K562 (cell line): ENCODE measurements around the gene CXCL17. TPM values are rescaled to one million over a fixed set of nuclear protein-coding genes. Genes with fewer than 3 reads are reported as not detected.

ENCODE experiments used
- ARID1B ChIP-seq: fragments of 450-650 bp; IDR thresholded peaks from 2 replicates; pipeline ENCODE4 v1.6.1; 2016; ENCODE audit warnings: antibody characterized with exemption, mild to moderate bottlenecking, inconsistent platforms
- ATF7 ChIP-seq: fragments of 450-650 bp; IDR thresholded peaks from 2 replicates; pipeline ENCODE4 v1.7.1; 2014; ENCODE audit warnings: mild to moderate bottlenecking, moderate library complexity
- CAMTA2 ChIP-seq: fragments of 250-450 bp; sonication (Bioruptor Pico); conservative IDR thresholded peaks from 2 replicates; pipeline ENCODE4 v1.5.1; 2022
- CEBPB ChIP-seq: fragments of 450-650 bp; IDR thresholded peaks from 2 replicates; pipeline ENCODE4 v1.6.1; 2016; ENCODE audit warnings: missing genetic modification characterization, missing compliant biosample characterization
- CEBPG ChIP-seq, 3 experiments: fragments of 200-800 bp in 1 of 3; sonication (Bioruptor generic) in 1 of 3; sonication (generic) in 1 of 3; formaldehyde crosslinking in 1 of 3; IDR thresholded peaks in 2 of 3; conservative IDR thresholded peaks in 1 of 3; 2 replicates each; pipeline versions ENCODE4 v1.6.1 to v1.8.0; 2016 to 2022; ENCODE audit warnings: missing compliant biosample characterization in 2 of 3, missing genetic modification characterization in 2 of 3, mild to moderate bottlenecking in 1 of 3, missing genetic modification reagents in 1 of 3
- CHD2 ChIP-seq: IDR thresholded peaks from 2 replicates; pipeline ENCODE4 v1.6.1; 2011; ENCODE audit warnings: low read depth, low read length
- GABPB1 ChIP-seq: sonication (generic); formaldehyde crosslinking; IDR thresholded peaks from 2 replicates; pipeline ENCODE4 v1.8.0; 2022; ENCODE audit warnings: mild to moderate bottlenecking, missing genetic modification reagents
- ZNF134 ChIP-seq: fragments of 250-450 bp; sonication (Bioruptor Pico); conservative IDR thresholded peaks from 2 replicates; pipeline ENCODE4 v1.4.0; 2020
- ZNF274 ChIP-seq: IDR thresholded peaks from 2 replicates; pipeline ENCODE4 v1.6.1; 2011; ENCODE audit warnings: low read depth, mild to moderate bottlenecking, low read length, moderate library complexity, borderline replicate concordance
- ZNF347 ChIP-seq: fragments of 450-650 bp; formaldehyde crosslinking; IDR thresholded peaks from 2 replicates; pipeline ENCODE4 v1.4.0; 2020; ENCODE audit warnings: low read depth, mild to moderate bottlenecking, moderate library complexity
- ZNF511 ChIP-seq: sonication (generic); formaldehyde crosslinking; IDR thresholded peaks from 2 replicates; pipeline ENCODE4 v1.8.0; 2022; ENCODE audit warnings: mild to moderate bottlenecking, missing genetic modification reagents
- ZNF766 ChIP-seq: fragments of 200-800 bp; sonication (Bioruptor generic); conservative IDR thresholded peaks from 2 replicates; pipeline ENCODE4 v1.6.1; 2016; ENCODE audit warnings: missing genetic modification characterization, missing compliant biosample characterization
- ZSCAN32 ChIP-seq: fragments of 450-650 bp; formaldehyde crosslinking; IDR thresholded peaks from 2 replicates; pipeline ENCODE4 v1.4.0; 2020; ENCODE audit warnings: mild to moderate bottlenecking, moderate library complexity
- polyA plus RNA-seq, 8 experiments: library from polyadenylated mRNA; depleted of rRNA in 4 of 8; stranded (reverse) in 5 of 8; unstranded in 3 of 8; fragments of >200 nt; fragmentation: Nextera tagmentation in 2 of 8; fragmentation: Illumina TruSeq in 1 of 8; extraction: Ambion mirVana in 2 of 8; extraction: Trizol in 1 of 8; gene quantifications; 2 replicates each; pipeline versions ENCODE4 v1.2.1 to v1.2.3, GENCODE V29; 2011 to 2014; ENCODE audit warnings: inconsistent platforms in 1 of 8, missing spikeins in 1 of 8
- total RNA-seq, 7 experiments: library from RNA; depleted of rRNA in 6 of 7; stranded (reverse); fragments of >200 nt in 6 of 7; fragmentation: Illumina TruSeq in 2 of 7; extraction: Trizol in 2 of 7; gene quantifications; 2 replicates each; pipeline versions ENCODE4 v1.2.1 to v1.2.3, GENCODE V29; 2011 to 2021; ENCODE audit warnings: low replicate concordance in 1 of 7
- TF ChIP-seq, protein P1 (sequence below): fragments of 450-650 bp; formaldehyde crosslinking; IDR thresholded peaks from 2 replicates; pipeline ENCODE4 v1.4.0; 2020; ENCODE audit warnings: mild to moderate bottlenecking, moderate library complexity
- TF ChIP-seq, protein P2 (sequence below), 3 experiments: IDR thresholded peaks in 2 of 3; conservative IDR thresholded peaks in 1 of 3; 2 replicates each; pipeline ENCODE4 v1.5.1; 2011 to 2012; ENCODE audit warnings: low read length in 3 of 3, mild to moderate bottlenecking in 3 of 3, control low read depth in 2 of 3, improper control_type of control experiment in 1 of 3, inconsistent platforms in 1 of 3, low read depth in 1 of 3, mixed read lengths in 1 of 3, moderate library complexity in 1 of 3; ENCODE audit not compliant: insufficient read depth in 2 of 3
- TF ChIP-seq, protein P3 (sequence below): fragments of 450-650 bp; IDR thresholded peaks from one replicate; pipeline ENCODE4 v1.6.1; 2018; ENCODE audit warnings: mild to moderate bottlenecking, moderate library complexity; ENCODE audit not compliant: partially characterized antibody

The CXCL17 gene
- total and polyA plus RNA-seq, 9 of the 15 experiments (the other 6 are each of a cell fraction or from before 2014, with no cell fraction given): 0.10 to 0.15 TPM; not detected in 7

- TF ChIP-seq ZNF134 (no peak), ZSCAN32 (no peak), ZNF766 (peak; percentile 86), ZNF347 (CRISPR knock-in tag) (no peak), CAMTA2 (CRISPR knock-in tag) (no peak), CEBPG (CRISPR knock-in tag; IDR thresholded peaks at IDR 0.05) (peak; percentile 48; the same call in 1 of the 2 replicates), CEBPG (tag; conservative IDR thresholded peaks at IDR 0.05 in 1 of 2, IDR thresholded peaks at IDR 0.05 in 1 of 2) (0 out of 4 replicates have a peak, but pooled peaks of 1 of the 2 experiments have one; percentile 23), CHD2 (no peak), ARID1B (0 out of 2 replicates have a peak, but pooled peaks have one; percentile 14), CEBPB (no peak), ATF7 (peak; percentile 61), ZNF511 (CRISPR knock-in tag) (no peak), GABPB1 (CRISPR knock-in tag) (no peak), ZNF274 (no peak)
- TF ChIP-seq, protein P1, sequence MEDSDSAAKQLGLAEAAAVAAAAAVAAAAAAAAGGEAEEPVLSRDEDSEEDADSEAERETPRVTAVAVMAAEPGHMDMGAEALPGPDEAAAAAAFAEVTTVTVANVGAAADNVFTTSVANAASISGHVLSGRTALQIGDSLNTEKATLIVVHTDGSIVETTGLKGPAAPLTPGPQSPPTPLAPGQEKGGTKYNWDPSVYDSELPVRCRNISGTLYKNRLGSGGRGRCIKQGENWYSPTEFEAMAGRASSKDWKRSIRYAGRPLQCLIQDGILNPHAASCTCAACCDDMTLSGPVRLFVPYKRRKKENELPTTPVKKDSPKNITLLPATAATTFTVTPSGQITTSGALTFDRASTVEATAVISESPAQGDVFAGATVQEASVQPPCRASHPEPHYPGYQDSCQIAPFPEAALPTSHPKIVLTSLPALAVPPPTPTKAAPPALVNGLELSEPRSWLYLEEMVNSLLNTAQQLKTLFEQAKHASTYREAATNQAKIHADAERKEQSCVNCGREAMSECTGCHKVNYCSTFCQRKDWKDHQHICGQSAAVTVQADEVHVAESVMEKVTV (CRISPR knock-in tag): peak; percentile 69
- TF ChIP-seq, protein P2, sequence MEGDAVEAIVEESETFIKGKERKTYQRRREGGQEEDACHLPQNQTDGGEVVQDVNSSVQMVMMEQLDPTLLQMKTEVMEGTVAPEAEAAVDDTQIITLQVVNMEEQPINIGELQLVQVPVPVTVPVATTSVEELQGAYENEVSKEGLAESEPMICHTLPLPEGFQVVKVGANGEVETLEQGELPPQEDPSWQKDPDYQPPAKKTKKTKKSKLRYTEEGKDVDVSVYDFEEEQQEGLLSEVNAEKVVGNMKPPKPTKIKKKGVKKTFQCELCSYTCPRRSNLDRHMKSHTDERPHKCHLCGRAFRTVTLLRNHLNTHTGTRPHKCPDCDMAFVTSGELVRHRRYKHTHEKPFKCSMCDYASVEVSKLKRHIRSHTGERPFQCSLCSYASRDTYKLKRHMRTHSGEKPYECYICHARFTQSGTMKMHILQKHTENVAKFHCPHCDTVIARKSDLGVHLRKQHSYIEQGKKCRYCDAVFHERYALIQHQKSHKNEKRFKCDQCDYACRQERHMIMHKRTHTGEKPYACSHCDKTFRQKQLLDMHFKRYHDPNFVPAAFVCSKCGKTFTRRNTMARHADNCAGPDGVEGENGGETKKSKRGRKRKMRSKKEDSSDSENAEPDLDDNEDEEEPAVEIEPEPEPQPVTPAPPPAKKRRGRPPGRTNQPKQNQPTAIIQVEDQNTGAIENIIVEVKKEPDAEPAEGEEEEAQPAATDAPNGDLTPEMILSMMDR (IDR thresholded peaks at IDR 0.05 in 2 of 3, conservative IDR thresholded peaks at IDR 0.05 in 1 of 3; ENCODE audit: insufficient read depth in 2 of 3, low read depth in 1 of 3, low read length in 3 of 3): peak; percentile 94 to 98 (median 95)
- TF ChIP-seq, protein P3, sequence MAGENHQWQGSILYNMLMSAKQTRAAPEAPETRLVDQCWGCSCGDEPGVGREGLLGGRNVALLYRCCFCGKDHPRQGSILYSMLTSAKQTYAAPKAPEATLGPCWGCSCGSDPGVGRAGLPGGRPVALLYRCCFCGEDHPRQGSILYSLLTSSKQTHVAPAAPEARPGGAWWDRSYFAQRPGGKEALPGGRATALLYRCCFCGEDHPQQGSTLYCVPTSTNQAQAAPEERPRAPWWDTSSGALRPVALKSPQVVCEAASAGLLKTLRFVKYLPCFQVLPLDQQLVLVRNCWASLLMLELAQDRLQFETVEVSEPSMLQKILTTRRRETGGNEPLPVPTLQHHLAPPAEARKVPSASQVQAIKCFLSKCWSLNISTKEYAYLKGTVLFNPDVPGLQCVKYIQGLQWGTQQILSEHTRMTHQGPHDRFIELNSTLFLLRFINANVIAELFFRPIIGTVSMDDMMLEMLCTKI: no peak
Observed at GRCh38 chr19:42433503-42434260, 9.1 kb downstream of the CXCL17 start (continued).
